GM08714 (cell line): ENCODE data around the gene PPIE.

ENCODE experiments used
- H3K4me3 ChIP-seq: fragments of 200-500 bp; sonication (Bioruptor generic); 2 replicates; pipeline ENCODE4 v1.5.1; 2014; ENCODE audit warnings: mild to moderate bottlenecking, low read length, inconsistent platforms
- ZNF274 ChIP-seq: IDR thresholded peaks from 2 replicates; pipeline ENCODE4 v1.6.1; 2012; ENCODE audit warnings: mild to moderate bottlenecking, low read depth, low read length

The PPIE gene

GRCh38 chr1:39729842-39730241 is 8.8 kb upstream of the PPIE start:
- no peak overlapping the region for H3K4me3 ChIP-seq
- TF ChIP-seq ZNF274, result no peak

DNA sequence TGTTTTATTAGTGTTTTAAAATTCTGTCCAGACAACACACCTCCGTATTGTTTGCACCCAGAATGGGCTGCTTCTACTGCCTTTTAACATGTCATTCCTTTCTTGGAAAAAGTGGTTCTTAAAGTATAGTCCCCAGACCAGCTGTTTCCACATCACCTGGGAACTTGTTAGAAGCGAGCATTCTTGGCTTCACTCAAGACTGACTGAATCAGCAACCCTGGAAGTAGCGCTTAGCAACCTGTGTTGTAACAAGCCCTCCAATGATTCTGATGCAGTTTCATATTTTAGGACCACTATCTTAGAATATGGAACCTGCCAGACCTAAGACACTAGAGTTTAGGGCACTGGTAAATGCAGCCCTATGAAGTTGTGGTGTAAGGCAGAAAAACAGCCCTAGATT is 6.0 kb upstream of the PPIE start:
- TF ChIP-seq ZNF274, result no peak
- no peak overlapping the region for H3K4me3 ChIP-seq

GRCh38 chr1:39733161-39733560 is 5.5 kb upstream of the PPIE start:
- no peak overlapping the region for H3K4me3 ChIP-seq
- no peak for TF ChIP-seq ZNF274

- TF ChIP-seq ZNF274, result no peak
- H3K4me3 ChIP-seq, result no peak overlapping the region
Observed at GRCh38 chr1:39735731-39736130, 3.0 kb upstream of the PPIE start.

GRCh38 chr1:39737546-39738169 is 1.0 kb upstream of the PPIE start:
- no peak overlapping the region for H3K4me3 ChIP-seq
- TF ChIP-seq ZNF274, result no peak

- no peak for TF ChIP-seq ZNF274
- H3K4me3 ChIP-seq, result no peak overlapping the region
Observed at GRCh38 chr1:39745016-39745670, 6.5 kb downstream of the PPIE start.

GRCh38 chr1:39751595-39751994 is 12.9 kb downstream of the PPIE start:
- H3K4me3 ChIP-seq, result no peak overlapping the region
- no peak for TF ChIP-seq ZNF274

GRCh38 chr1:39752703-39753102 is 14.0 kb downstream of the PPIE start:
- H3K4me3 ChIP-seq, result no peak overlapping the region
- TF ChIP-seq ZNF274, result no peak

DNA sequence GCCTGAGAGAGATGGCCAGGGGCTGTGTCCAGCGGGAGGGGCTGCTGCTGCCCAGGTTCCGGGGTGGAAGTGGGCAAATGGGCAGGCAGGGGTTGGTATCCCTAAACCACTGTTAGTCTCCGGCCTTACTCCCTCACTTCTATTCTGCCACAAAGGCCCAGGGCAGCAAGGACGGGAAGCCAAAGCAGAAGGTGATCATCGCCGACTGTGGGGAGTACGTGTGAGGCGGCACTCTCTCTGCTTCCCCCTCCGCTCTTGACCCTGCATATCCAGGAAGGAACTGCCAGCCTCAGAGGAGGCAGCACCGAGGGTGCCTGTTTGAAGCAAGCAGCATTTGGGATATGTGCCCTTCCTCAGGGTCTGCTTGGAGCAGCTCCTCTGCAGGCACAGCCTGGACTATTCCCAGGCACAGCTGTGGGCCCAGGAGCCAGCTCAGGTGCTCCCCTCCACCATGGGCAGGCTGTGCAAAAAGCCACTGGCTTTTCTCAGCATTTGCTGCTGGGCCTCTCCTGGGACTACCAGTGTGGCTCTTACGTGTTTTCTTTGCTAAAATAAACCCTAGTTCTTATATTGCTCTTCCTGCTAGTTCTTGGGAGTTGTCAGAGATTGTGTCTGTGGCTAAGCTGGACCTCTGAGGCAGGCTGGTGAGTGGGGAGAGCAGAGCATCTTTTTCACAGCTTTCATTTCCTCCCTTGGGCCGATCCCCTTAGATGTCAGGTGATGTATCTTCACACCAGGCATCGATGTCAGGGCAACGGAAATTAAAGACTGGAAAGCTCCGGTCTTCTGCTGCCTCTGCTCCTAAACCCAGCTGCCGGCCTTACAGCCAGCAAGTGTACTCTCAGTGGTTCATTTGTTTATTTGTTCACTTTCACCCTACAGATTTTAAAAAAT is 14.7 kb downstream of the PPIE start:
- TF ChIP-seq ZNF274, result no peak
- H3K4me3 ChIP-seq, result no peak overlapping the region

GRCh38 chr1:39754026-39754570 is 15.4 kb downstream of the PPIE start:
- no peak overlapping the region for H3K4me3 ChIP-seq
- TF ChIP-seq ZNF274, result no peak

DNA sequence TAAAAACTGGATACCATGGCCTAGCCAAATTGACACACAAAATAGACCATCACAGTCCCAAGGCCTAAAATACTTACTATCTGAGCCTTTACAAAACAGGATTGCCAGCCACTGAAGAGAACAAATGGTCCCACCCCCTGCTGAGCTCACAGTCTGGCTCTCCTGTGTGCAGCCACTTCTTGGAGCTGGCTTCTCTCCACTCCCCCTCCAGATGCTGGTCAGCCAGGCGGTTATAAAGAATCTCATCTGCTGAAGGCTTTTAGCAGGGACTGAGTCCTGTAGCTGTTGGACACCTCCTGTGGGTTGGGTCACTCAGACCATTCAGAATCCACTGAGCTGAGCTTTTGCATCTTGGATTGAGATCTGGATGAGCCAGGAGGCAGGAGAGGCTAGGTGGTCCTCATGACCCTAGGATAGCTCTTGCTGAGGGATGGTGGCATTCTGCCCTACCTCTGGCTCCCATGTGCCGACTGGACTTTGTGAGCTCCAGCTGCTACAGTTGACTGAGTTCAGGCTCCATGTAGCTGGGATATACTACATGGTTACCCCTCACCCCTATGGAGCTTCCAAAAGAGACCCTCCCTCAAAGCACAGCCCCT is 16.3 kb downstream of the PPIE start:
- TF ChIP-seq ZNF274, result no peak
- no peak overlapping the region for H3K4me3 ChIP-seq

DNA sequence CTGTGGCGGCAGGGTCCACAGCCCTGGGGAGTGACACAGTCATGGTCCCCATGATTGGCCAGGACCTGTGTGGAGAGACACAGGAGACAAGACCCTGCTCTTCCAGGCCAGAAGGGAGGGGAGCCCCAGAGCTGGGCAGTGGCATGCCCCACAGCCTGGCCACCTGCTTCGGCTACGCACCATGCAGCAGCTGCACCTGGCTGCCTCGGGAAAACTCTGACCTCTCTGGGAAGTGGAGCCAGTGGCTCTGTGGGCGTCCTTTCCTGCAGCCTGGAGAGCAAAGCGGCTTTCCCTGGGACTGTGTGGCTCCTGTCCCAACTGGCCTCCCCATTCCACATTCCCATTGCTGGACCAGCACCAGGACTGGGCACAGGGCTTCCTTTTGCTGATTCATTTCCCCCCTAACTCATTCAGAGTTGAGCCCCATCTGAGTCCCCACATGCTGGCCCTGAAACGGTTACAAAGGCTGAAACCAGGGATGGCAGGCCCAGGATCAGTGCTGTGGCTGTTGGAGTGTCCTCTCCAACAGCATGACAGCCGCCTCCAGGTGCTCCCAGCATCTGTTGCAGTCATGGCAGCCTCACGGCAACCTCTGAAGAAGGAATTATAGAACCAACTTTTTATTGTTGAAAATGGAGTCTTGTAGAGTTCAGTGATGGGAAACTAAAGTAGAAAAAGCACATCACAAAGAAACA is 17.4 kb downstream of the PPIE start:
- H3K4me3 ChIP-seq, result no peak overlapping the region
- TF ChIP-seq ZNF274, result no peak

DNA sequence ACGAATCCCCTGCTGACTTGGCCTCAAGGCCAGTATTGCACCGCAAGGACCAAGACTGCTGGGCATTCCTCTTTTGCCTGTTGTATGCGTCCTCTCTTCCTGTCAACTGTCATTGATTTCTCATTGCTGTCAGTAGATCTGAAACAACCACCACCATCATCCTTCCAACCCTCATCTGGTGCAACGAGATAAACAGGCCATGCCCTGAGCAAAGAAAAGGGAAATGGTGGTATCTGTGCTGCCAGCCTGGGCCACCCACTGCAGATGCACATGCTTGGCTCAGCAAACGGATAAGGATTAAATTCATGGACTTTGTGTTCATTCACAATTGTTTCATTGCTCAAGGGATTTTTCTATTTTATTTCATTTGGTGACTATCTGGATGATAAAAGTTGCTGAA is 18.8 kb downstream of the PPIE start:
- TF ChIP-seq ZNF274, result no peak

More for the DNA sequence above, 18.8 kb downstream of the PPIE start:
- no peak overlapping the region for H3K4me3 ChIP-seq
